GM15510 (cell line): ENCODE data around the gene TMUB2.

Experiments used
- POLR2A ChIP-seq: IDR thresholded peaks from 3 replicates; pipeline ENCODE4 v1.6.1; 2011; ENCODE audit warnings: borderline replicate concordance; ENCODE audit not compliant: insufficient read length; ENCODE audit errors: extremely low read depth

Gene TMUB2

DNA sequence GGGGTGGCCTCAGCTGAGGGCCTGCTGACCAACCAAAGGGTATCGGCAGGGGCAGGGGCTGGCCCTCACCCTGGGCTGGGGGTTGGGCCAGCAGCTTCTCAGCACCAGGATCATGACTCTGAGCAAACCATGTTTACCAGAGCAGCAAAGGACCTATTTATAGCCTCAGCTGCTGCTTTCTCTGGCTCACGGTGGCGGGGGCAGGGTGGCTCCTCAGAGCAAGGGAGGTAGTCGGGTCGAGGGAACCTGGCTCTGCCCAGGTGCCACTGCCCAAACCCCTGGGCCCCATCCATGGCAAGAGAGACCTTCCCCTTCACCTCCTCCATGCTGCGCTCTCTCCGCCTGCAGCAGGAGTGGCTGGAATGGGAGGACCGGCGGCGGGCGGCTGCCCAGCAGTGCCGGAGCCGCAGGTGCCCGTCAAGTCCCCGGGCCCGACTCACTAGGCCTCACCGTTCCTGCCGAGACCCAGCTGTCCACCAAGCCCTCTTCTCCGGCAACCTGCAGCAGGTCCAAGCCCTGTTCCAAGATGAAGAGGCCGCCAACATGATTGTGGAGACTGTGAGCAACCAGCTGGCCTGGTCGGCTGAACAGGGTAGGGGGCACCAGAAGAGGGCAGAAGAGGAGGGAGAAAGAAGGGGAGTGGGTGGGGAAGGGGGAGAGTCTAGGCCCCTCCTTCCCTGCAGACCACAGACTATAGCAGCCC lies 16.1 kb upstream of the TMUB2 start, which contains the start of gene ASB16:
TSS of gene ASB16 (plus strand) at position 206 of the 703 bp plus-strand sequence. CDS start at position 292, 86 bp downstream.
- no peak for TF ChIP-seq POLR2A

DNA sequence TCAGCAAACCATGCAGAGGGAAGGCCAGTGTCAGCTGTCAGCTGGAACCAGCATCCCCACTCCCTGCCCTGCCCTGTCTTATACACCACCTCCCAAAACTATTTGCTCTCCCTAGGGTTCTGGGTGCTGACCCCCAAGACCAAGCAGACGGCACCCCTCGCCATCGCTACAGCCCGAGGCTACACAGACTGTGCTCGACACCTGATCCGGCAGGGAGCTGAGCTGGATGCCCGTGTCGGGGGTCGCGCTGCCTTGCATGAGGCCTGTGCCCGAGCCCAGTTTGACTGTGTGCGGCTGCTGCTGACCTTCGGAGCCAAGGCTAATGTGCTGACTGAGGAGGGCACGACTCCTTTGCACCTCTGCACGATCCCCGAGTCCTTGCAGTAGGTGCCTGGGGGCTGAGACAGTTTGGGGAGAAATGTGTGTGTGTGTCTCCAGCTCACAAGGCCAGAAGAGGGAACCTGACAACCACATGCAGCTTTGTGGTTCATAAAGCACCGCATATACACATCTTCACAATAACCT lies 14.8 kb upstream of the TMUB2 start:
- no peak for TF ChIP-seq POLR2A

DNA sequence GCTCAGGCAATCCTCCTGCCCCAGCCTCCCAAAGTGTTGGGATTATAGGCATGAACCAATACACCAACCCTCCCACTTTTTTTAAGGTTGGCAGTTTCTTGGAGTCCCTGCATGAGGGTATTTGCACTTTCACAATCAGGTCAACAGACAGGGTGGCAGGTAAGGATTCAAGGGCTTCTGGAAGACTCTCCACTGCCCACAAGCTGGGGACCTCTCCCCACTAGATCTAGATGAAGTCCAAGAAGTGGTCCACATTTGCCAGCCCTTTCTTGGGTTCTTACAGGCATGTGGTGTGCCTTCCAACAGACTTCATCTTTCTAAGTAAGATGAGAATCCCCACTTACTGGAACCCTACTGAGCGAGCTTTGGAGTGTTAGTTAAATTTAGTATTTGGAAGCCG lies 12.3 kb upstream of the TMUB2 start:
- no peak for TF ChIP-seq POLR2A

DNA sequence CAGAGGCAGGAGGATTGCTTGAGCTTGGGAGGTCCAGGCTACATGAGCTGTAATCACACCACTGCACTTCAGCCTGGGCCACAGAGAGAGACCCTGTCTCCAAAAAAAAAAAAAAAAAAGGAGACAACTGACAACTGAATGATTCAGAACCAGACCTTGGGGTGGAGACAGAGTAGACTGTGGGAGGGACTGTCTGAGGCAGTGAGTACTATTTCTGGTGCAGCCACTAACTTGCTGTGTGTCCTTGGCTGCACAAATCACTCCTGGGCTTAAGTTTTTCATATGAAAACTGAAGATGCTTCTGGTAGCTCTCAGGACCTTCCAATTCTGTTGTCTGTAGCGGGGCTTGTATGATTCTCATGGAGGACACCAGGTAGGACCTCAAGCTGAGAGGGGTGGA lies 10.5 kb upstream of the TMUB2 start:
- no peak for TF ChIP-seq POLR2A

DNA sequence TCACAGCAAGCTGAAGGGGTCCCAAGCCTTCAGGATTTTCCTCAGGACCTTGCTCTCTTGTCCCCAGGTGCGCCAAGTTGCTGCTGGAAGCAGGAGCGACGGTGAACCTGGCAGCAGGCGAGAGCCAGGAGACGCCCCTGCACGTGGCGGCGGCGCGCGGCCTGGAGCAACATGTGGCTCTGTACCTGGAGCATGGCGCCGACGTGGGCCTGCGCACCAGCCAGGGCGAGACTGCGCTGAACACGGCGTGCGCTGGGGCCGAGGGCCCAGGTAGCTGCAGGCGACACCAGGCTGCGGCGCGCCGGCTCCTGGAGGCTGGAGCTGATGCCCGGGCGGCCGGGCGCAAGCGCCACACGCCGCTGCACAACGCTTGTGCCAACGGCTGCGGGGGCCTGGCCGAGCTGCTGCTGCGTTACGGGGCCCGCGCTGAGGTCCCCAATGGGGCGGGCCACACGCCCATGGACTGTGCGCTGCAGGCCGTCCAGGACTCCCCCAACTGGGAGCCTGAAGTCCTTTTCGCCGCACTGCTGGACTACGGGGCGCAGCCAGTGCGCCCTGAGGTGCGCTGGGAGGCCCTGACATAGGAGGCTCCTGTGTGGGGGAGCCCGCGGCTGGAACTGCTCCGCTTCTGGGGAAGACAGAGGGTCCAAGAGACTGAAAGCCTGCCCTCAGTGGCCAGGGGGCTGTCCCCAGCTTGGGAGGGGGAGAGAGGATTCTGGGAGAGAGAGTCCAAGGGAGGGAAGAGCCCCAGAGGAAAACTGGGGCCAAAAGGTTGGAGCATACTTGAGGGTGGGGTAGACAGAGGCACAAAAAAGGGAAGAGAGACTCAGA lies 9.9 kb upstream of the TMUB2 start:
- no peak for TF ChIP-seq POLR2A

DNA sequence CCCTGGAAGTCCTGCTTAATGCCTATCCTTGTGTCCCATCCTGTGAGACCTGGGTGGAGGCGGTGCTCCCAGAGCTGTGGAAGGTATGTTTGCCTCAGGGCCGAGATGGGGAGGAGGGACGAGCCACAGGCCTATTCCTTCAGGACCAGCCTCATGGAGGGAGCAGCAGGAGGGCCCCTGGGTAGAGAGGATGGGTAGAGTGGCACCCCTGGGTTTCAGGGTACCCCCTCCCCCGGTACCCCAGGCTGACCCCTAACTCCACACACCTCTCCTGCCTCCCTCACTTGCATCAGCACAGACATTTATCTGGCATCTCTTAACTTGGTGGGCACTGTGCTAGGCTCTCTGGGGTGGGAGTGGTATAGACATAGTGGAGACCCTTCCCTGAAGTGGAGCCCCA lies 9.1 kb upstream of the TMUB2 start:
- TF ChIP-seq POLR2A, result no peak

DNA sequence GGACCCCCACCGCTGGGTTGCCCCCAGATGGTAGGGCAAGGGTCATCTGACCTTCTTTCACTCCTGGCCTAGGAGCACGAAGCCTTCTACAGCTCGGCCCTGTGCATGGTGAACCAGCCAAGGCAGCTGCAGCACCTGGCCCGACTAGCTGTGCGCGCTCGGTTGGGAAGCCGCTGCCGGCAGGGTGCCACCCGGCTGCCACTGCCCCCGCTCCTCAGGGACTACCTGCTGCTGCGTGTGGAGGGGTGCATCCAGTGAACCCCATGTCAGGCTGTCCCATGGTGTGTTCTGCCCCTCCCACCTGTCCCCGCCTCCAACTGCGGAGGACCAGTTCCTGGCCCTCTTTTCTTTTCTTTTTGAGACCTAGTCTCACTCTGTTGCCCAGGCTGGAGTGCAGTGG lies 8.6 kb upstream of the TMUB2 start:
- TF ChIP-seq POLR2A, result no peak

DNA sequence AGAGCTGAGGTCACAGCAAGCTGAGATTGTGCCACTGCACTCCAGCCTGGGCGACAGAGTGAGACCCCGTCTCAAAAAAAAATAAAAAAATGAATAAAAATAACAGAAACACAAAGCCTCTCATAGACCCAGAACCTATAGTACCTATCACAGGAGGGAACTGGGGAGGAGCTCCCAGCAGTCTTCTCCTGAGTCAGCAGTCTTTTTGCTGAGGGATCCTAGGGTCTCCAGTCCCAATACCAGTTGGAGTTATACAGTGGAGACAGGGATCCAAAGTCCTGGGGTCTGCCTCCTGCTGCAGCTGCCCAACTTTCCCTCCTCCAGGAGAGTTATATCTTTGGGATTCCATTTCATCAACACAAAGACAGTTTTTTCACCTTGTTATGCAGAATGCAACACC lies 3.7 kb upstream of the TMUB2 start:
- no peak for TF ChIP-seq POLR2A

DNA sequence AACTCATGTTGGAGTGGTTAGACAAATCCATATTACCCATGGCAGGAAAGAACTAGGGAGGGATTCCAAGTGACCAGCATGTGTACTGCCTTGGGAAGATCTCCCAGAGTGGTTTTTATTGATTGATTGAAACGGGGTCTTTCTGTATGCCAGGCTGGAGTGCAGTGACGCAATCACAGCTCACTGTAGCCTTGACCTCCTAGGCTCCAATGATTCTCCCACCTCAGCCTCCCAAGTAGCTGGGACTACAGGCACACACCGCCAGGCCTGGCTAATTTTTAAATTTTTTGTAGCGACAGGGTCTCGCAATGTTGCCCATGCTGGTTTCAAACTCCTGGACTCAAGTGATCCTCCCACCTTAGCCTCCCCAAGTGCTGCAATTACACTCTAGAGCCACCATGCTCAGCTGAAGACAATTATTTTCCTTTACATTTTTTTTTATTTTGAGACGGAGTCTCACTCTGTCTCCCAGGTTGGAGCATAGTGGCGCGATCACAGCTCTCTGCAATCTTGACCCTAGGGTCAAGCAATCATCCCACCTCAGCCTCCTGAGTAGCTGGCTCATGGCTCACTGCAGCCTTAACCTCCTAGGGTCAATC lies 2.5 kb upstream of the TMUB2 start:
- TF ChIP-seq POLR2A, result no peak

DNA sequence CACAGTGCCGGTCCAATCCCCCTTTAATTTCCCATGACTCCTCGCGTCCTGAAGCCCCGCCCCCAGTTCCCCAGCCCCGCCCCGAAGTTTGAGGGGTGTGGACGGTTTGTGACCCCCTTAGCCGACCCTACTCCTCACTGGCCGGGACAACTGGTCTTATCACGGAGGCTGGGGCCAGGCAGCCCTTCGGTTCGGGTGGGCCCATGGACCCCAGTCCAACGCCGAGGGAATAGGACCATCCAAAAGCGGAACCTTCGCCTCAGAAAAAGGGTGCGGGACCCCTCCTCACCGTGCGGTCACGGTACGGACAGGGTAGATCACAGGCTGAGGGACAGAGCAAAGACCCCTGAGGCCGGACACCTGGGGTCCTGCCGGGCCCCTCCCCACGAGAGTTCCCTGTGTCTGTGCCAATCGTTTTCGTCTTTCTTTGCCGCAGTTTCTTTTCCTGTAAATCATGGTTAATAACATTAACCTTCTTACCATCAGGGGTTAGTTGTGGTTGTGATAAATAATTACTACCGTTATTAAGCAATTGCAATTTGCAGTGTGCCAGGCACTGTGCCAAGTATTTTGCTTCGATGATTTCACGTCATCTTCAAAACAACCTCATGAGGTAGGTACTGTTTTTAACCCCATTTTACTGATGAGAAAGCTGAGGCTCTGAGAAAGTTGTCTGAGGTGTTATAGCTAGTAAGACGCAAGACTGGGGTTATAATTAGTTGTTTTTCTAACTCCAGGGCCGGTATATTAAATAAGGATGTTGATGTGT lies 543 bp downstream of the TMUB2 start:
- TF ChIP-seq POLR2A, result no peak

DNA sequence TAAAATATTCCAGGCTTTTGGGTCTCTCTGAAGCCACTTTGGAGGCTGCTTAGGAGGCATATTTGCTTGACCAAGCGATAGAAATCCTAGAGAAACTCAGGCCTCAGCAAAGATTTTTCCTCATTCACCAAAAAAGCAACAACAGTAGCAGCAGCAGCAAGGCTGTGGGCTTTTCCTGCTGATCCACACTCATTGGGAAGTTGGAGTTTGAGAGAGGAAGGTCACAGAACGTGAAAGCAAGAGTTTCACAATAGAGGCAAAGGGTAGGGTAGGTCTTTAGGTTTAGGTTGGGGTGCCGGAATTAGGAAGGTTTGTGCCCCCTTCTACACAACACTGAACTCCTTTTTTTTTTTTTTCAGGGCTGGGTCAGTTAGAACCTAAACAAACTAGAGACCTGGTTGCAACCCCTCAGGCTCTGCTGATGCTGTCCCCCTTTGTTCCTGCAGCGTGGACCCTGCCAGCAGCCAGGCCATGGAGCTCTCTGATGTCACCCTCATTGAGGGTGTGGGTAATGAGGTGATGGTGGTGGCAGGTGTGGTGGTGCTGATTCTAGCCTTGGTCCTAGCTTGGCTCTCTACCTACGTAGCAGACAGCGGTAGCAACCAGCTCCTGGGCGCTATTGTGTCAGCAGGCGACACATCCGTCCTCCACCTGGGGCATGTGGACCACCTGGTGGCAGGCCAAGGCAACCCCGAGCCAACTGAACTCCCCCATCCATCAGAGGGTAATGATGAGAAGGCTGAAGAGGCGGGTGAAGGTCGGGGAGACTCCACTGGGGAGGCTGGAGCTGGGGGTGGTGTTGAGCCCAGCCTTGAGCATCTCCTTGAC lies 2.0 kb downstream of the TMUB2 start:
- no peak for TF ChIP-seq POLR2A

DNA sequence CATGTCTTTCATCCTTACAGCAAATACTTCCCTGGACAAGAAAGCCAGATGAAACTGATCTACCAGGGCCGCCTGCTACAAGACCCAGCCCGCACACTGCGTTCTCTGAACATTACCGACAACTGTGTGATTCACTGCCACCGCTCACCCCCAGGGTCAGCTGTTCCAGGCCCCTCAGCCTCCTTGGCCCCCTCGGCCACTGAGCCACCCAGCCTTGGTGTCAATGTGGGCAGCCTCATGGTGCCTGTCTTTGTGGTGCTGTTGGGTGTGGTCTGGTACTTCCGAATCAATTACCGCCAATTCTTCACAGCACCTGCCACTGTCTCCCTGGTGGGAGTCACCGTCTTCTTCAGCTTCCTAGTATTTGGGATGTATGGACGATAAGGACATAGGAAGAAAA lies 3.7 kb downstream of the TMUB2 start:
- no peak for TF ChIP-seq POLR2A

DNA sequence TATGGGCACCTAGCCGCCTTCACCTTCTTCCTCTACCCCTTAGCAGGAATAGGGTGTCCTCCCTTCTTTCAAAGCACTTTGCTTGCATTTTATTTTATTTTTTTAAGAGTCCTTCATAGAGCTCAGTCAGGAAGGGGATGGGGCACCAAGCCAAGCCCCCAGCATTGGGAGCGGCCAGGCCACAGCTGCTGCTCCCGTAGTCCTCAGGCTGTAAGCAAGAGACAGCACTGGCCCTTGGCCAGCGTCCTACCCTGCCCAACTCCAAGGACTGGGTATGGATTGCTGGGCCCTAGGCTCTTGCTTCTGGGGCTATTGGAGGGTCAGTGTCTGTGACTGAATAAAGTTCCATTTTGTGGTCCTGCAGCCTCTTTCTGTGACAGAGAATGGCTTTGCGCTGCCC lies 4.6 kb downstream of the TMUB2 start:
- TF ChIP-seq POLR2A, result no peak
